Glutamatergic neuron (in vitro differentiated cells): ENCODE results near the gene SEMA6B. TPM values are rescaled to one million over a fixed set of nuclear protein-coding genes. Genes with fewer than 3 reads are reported as not detected.

ENCODE experiments used
- DNase-seq: peaks from one replicate; pipeline ENCODE4 v3.0.0; 2022
- H3K27ac Mint-ChIP-seq: one replicate; pipeline ENCODE4 v1.8.0; 2020; ENCODE audit warnings: mild to moderate bottlenecking, mixed read lengths, inconsistent platforms; ENCODE audit not compliant: unreplicated experiment
- H3K27me3 Mint-ChIP-seq: one replicate; pipeline ENCODE4 v1.8.0; 2020; ENCODE audit warnings: mild to moderate bottlenecking, moderate library complexity, mixed read lengths, inconsistent platforms; ENCODE audit not compliant: unreplicated experiment
- H3K36me3 Mint-ChIP-seq: one replicate; pipeline ENCODE4 v1.8.0; 2020; ENCODE audit warnings: mild to moderate bottlenecking, mixed read lengths, inconsistent platforms; ENCODE audit not compliant: unreplicated experiment
- H3K4me1 Mint-ChIP-seq: one replicate; pipeline ENCODE4 v1.8.0; 2020; ENCODE audit warnings: mild to moderate bottlenecking, low read depth, mixed read lengths, inconsistent platforms; ENCODE audit not compliant: unreplicated experiment
- H3K4me3 Mint-ChIP-seq: one replicate; pipeline ENCODE4 v1.8.0; 2020; ENCODE audit warnings: mild to moderate bottlenecking, mixed read lengths, inconsistent platforms; ENCODE audit not compliant: unreplicated experiment
- H3K9me3 Mint-ChIP-seq: one replicate; pipeline ENCODE4 v1.8.0; 2020; ENCODE audit warnings: mild to moderate bottlenecking, moderate library complexity, mixed read lengths, inconsistent platforms; ENCODE audit not compliant: unreplicated experiment
- total RNA-seq: library from RNA; stranded (reverse); fragmentation: NEBNext Ultra II Directional; extraction: Animal tissue kit (Norgen Biotek cat#: 25700); gene quantifications from one replicate; pipeline ENCODE4 v1.2.1, GENCODE V29; 2021; ENCODE audit not compliant: unreplicated experiment
- TF ChIP-seq, protein P1 (sequence below): fragments of 200-600 bp; sonication (generic); IDR thresholded peaks from one replicate; pipeline ENCODE4 v1.5.0; 2021; ENCODE audit not compliant: partially characterized antibody, unreplicated experiment

SEMA6B gene
- total RNA-seq, 1 donor from 2014 or later: 234 TPM

DNA sequence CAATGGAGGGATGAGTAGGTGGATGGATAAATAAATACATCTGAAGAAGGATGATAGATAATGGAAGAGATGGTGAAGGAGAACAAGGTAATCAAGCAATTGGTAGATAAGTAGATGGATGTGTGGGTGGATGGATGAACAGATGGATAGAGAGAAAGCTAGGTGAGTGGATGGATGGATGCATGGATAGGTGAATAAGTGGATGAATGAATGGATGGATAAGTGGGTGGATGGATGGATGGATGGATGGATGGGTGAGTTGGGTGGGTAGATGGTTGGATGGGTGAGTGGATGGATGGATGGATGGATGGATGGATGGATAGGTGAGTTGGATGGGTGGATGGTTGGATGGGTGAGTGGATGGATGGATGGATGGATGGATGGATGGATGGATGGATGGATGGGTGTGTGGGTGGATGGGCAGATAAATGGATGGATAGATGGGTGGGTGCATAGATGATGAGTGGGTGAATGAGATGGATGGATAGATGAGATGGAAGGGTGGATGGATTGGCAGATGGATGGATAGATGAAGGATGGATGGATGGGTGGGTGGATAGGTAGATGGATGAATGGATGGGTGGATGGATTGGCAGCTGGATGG lies 6.3 kb downstream of the SEMA6B start:
- TF ChIP-seq, protein P1, sequence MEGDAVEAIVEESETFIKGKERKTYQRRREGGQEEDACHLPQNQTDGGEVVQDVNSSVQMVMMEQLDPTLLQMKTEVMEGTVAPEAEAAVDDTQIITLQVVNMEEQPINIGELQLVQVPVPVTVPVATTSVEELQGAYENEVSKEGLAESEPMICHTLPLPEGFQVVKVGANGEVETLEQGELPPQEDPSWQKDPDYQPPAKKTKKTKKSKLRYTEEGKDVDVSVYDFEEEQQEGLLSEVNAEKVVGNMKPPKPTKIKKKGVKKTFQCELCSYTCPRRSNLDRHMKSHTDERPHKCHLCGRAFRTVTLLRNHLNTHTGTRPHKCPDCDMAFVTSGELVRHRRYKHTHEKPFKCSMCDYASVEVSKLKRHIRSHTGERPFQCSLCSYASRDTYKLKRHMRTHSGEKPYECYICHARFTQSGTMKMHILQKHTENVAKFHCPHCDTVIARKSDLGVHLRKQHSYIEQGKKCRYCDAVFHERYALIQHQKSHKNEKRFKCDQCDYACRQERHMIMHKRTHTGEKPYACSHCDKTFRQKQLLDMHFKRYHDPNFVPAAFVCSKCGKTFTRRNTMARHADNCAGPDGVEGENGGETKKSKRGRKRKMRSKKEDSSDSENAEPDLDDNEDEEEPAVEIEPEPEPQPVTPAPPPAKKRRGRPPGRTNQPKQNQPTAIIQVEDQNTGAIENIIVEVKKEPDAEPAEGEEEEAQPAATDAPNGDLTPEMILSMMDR: no peak
- Mint-ChIP-seq H3K4me3 (peak overlapping the region; percentile 72), H3K9me3 (peaks cover 22% of the 10 kb centered on the region), H3K27me3 (peaks cover 22% of the 10 kb centered on the region), H3K4me1 (no peaks in the 10 kb centered on the region), H3K36me3 (peaks cover 20% of the 10 kb centered on the region), H3K27ac (peak overlapping the region; percentile 64)
- DNase-seq: no peak

- Mint-ChIP-seq H3K4me3 (no peak overlapping the region), H3K4me1 (no peaks in the 10 kb centered on the region), H3K27me3 (peaks cover 25% of the 10 kb centered on the region), H3K36me3 (peaks cover 20% of the 10 kb centered on the region), H3K9me3 (peaks cover 21% of the 10 kb centered on the region), H3K27ac (no peak overlapping the region)
- no peak for DNase-seq
- TF ChIP-seq, protein P1: no peak
Observed at GRCh38 chr19:4552525-4552819, 7.0 kb downstream of the SEMA6B start.

GRCh38 chr19:4550479-4551050 lies 8.9 kb downstream of the SEMA6B start:
- Mint-ChIP-seq H3K27me3 (peaks cover 19% of the 10 kb centered on the region), H3K36me3 (peaks cover 20% of the 10 kb centered on the region), H3K4me3 (no peak overlapping the region), H3K9me3 (peaks cover 14% of the 10 kb centered on the region), H3K4me1 (no peaks in the 10 kb centered on the region), H3K27ac (no peak overlapping the region)
- DNase-seq: no peak
- TF ChIP-seq, protein P1: no peak

GRCh38 chr19:4550018-4550417 lies 9.5 kb downstream of the SEMA6B start:
- TF ChIP-seq, protein P1: no peak
- H3K4me1 Mint-ChIP-seq: no peaks in the 10 kb centered on the region
- DNase-seq: no peak
- peaks cover 20% of the 10 kb centered on the region for H3K36me3 Mint-ChIP-seq
- peaks cover 19% of the 10 kb centered on the region for H3K27me3 Mint-ChIP-seq
- H3K4me3 Mint-ChIP-seq: no peak overlapping the region
- H3K27ac Mint-ChIP-seq: peak overlapping the region; percentile 75
- peaks cover 14% of the 10 kb centered on the region for H3K9me3 Mint-ChIP-seq

GRCh38 chr19:4548238-4548584 lies 11.3 kb downstream of the SEMA6B start:
- Mint-ChIP-seq H3K4me3 (no peak overlapping the region), H3K27ac (no peak overlapping the region), H3K27me3 (peaks cover 17% of the 10 kb centered on the region), H3K9me3 (peaks cover 10% of the 10 kb centered on the region), H3K4me1 (no peaks in the 10 kb centered on the region), H3K36me3 (peaks cover 10% of the 10 kb centered on the region)
- DNase-seq: no peak
- TF ChIP-seq, protein P1: no peak
